ENCODE data around the gene C20orf204.

C20orf204 gene

GRCh38 chr20:64079273-64080012 is 43.5 kb downstream of the C20orf204 start, which contains the start of gene RGS19:
TSS of gene RGS19 (minus strand) at chr20:64079518. CDS start at chr20:64076886, 2,632 bp downstream.
- Histone ChIP-seq H3K36me3 (replicated peaks; ENCODE audit: insufficient read depth, low read length) (no peaks in the 10 kb centered on the region), H2AFZ (ENCODE audit: low read length) (peak within 1 kb of the TSS; percentile 77), H3K27ac (ENCODE audit: low read length) (no peak within 1 kb of the TSS), H3K4me3 (ENCODE audit: low read length) (peak within 1 kb of the TSS; percentile 94), H4K20me1 (ENCODE audit: insufficient read depth, low read length) (no peaks in the 10 kb centered on the region), H3K4me1 (ENCODE audit: low read length) (peaks cover 17% of the 10 kb centered on the region), H3K9me3 (replicated peaks; ENCODE audit: insufficient read depth, low read length) (no peaks in the 10 kb centered on the region), H3K9ac (ENCODE audit: low read length) (peak within 1 kb of the TSS; percentile 76), H3K4me2 (ENCODE audit: low read depth, low read length) (peak within 1 kb of the TSS; percentile 98), H3F3A (ENCODE audit: insufficient read depth, low read length) (peaks cover 26% of the 10 kb centered on the region), H3K27me3 (replicated peaks; ENCODE audit: insufficient read depth, low read length) (peaks cover 36% of the 10 kb centered on the region), H3K9me2 (replicated peaks; ENCODE audit: insufficient read depth, low read length) (no peaks in the 10 kb centered on the region), H3K79me2 (ENCODE audit: low read length) (no peaks in the 10 kb centered on the region)
- DNase-seq: peak; percentile 76
- TF ChIP-seq CTCF (IDR thresholded peaks at IDR 0.05; ENCODE audit: low read length) (no peak), EZH2 (optimal IDR thresholded peaks at IDR 0.05; ENCODE audit: low read depth, low read length) (no peak), EZH2phosphoT487 (IDR thresholded peaks at IDR 0.05; ENCODE audit: low read length) (no peak)

- DNase-seq: no peak
- Histone ChIP-seq H3K27me3 (replicated peaks; ENCODE audit: insufficient read depth, low read length) (peaks cover 44% of the 10 kb centered on the region), H3K9me3 (replicated peaks; ENCODE audit: insufficient read depth, low read length) (no peaks in the 10 kb centered on the region), H4K20me1 (ENCODE audit: insufficient read depth, low read length) (no peaks in the 10 kb centered on the region), H3F3A (ENCODE audit: insufficient read depth, low read length) (peaks cover 26% of the 10 kb centered on the region), H3K36me3 (replicated peaks; ENCODE audit: insufficient read depth, low read length) (no peaks in the 10 kb centered on the region), H3K27ac (ENCODE audit: low read length) (no peak within 1 kb of the TSS), H2AFZ (ENCODE audit: low read length) (peak within 1 kb of the TSS; percentile 77), H3K4me1 (ENCODE audit: low read length) (peaks cover 17% of the 10 kb centered on the region), H3K79me2 (ENCODE audit: low read length) (no peaks in the 10 kb centered on the region), H3K9ac (ENCODE audit: low read length) (peak within 1 kb of the TSS; percentile 76), H3K9me2 (replicated peaks; ENCODE audit: insufficient read depth, low read length) (no peaks in the 10 kb centered on the region), H3K4me3 (ENCODE audit: low read length) (peak within 1 kb of the TSS; percentile 94), H3K4me2 (ENCODE audit: low read depth, low read length) (peak within 1 kb of the TSS; percentile 98)
- TF ChIP-seq EZH2phosphoT487 (IDR thresholded peaks at IDR 0.05; ENCODE audit: low read length): no peak
- no peak for TF ChIP-seq CTCF (IDR thresholded peaks at IDR 0.05; ENCODE audit: low read length)
- TF ChIP-seq EZH2 (optimal IDR thresholded peaks at IDR 0.05; ENCODE audit: low read depth, low read length): no peak
These were observed 44.2 kb downstream of the C20orf204 start, which contains the start of gene OPRL1 for GRCh38 chr20:64080013-64080812. TSS of gene OPRL1 (plus strand) at chr20:64080082. CDS start at chr20:64092721, 12,639 bp downstream.

GRCh38 chr20:64080813-64081623 is 45.0 kb downstream of the C20orf204 start:
- no peak for TF ChIP-seq EZH2phosphoT487 (IDR thresholded peaks at IDR 0.05; ENCODE audit: low read length)
- no peak for TF ChIP-seq CTCF (IDR thresholded peaks at IDR 0.05; ENCODE audit: low read length)
- TF ChIP-seq EZH2 (optimal IDR thresholded peaks at IDR 0.05; ENCODE audit: low read depth, low read length): no peak
- Histone ChIP-seq H3K4me1 (ENCODE audit: low read length) (peaks cover 17% of the 10 kb centered on the region), H3K9ac (ENCODE audit: low read length) (no peak overlapping the region), H3K4me3 (ENCODE audit: low read length) (no peak overlapping the region), H3F3A (ENCODE audit: insufficient read depth, low read length) (peaks cover 26% of the 10 kb centered on the region), H3K9me2 (replicated peaks; ENCODE audit: insufficient read depth, low read length) (no peaks in the 10 kb centered on the region), H3K27ac (ENCODE audit: low read length) (no peak overlapping the region), H3K4me2 (ENCODE audit: low read depth, low read length) (no peak overlapping the region), H3K36me3 (replicated peaks; ENCODE audit: insufficient read depth, low read length) (no peaks in the 10 kb centered on the region), H4K20me1 (ENCODE audit: insufficient read depth, low read length) (no peaks in the 10 kb centered on the region), H3K27me3 (replicated peaks; ENCODE audit: insufficient read depth, low read length) (peaks cover 52% of the 10 kb centered on the region), H2AFZ (ENCODE audit: low read length) (no peak overlapping the region), H3K79me2 (ENCODE audit: low read length) (no peaks in the 10 kb centered on the region), H3K9me3 (replicated peaks; ENCODE audit: insufficient read depth, low read length) (no peaks in the 10 kb centered on the region)
- peak; percentile 2 for DNase-seq

Measured in MM.1S (cell line).